ENCODE results near the gene GTF2B.
"Not testable (repeated sequence)": the region's sequence is repeated elsewhere in the genome, so short reads cannot be mapped to it uniquely, and the experiment has no call there.

The GTF2B gene, protein sequence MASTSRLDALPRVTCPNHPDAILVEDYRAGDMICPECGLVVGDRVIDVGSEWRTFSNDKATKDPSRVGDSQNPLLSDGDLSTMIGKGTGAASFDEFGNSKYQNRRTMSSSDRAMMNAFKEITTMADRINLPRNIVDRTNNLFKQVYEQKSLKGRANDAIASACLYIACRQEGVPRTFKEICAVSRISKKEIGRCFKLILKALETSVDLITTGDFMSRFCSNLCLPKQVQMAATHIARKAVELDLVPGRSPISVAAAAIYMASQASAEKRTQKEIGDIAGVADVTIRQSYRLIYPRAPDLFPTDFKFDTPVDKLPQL

DNA sequence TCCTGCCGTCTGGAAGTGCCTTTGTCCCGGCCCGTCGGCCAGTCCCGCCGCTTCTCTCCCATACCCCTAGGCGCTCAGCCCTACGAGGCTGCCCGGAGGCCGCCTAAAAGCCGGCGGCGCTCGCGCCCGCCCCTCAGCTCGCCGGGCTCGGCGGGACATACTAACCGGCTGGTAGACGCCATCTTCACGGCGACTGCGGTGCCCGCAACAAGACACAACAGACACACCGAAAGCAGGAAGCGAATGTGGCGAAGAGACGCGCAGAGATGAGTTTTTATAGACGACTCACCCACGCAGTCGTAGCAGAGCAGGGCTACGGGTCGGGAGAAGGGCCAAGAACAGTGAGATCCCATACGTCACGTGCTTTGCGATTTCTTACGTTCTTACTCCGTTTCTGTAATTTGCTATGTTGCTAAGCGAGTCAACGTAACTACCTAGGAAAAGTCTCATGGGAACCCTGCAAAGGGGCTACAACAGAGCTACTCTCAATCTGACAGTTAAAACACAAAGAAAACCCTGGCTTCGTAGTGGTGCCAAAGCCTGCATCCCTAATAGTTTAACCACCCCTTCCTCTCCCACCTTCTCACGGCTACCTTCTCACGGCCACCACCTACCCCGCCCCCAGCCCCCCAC lies at the start of gene GTF2B:
TSS of gene GTF2B (minus strand) at position 250 of the 633 bp plus-strand sequence. CDS start at position 182, 68 bp downstream.
- DNase-seq = peak; percentile 84 to 92

DNA sequence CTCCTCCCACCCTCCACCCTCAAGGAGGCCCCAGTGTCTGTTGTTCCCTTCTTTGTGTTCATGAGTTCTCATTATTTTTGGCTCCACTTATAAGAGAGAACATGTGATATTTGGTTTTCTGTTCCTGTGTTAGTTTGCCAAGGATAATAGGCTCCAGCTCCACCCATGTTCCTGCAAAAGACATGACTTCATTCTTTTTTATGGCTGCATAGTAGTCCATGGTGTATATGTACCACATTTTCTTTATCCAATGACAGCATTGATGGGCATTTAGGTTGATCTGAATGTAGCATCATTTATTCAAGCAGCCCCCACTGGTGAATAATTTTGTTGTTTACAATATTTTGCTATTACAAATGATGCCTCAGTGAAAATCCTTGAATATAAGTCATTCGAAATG lies 47.2 kb upstream of the GTF2B start:
- DNase-seq = not testable (repeated sequence)

DNA sequence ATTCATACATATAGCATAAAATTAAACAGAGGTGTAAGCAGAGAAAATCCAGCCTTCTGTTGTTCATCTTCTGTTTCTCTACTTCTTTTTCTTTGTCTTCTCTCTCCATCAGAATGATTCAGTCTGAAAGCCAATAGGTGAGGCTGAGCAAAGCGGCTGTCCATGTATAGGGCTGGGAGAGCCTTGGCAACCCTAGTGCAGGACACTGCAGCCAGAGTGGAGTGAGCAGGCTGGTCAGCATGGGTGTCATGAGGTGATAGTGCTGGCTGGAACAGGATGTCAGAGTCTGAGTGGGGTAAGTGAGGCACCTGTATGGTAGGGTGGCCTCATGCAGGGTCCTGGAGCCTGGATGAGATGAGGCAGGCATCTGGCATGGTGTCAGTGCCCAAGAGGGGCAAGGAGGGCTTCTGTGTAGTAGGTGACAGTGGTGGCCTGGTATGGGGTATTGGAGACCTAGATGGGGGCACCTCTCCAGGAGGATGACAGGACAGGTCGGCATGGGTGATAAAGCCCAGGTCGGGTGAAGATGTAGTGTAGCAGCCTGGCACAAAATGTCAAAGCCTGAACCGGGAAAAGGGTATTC lies 45.5 kb upstream of the GTF2B start:
- DNase-seq = no peak

DNA sequence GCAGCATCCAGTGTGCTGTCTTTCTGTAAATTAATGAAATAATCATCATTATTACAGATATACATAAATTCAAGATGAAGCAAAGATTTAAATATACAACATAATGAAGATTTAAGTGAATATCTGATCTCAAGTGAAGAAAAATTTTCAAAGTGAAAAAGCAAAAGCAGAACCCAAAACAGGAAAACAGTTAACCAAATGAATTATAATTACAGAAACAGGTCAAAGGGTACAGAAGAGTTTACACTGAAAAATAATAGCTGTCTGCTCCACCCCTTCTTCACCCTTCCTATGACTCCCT lies 44.8 kb upstream of the GTF2B start:
- no peak for DNase-seq

DNA sequence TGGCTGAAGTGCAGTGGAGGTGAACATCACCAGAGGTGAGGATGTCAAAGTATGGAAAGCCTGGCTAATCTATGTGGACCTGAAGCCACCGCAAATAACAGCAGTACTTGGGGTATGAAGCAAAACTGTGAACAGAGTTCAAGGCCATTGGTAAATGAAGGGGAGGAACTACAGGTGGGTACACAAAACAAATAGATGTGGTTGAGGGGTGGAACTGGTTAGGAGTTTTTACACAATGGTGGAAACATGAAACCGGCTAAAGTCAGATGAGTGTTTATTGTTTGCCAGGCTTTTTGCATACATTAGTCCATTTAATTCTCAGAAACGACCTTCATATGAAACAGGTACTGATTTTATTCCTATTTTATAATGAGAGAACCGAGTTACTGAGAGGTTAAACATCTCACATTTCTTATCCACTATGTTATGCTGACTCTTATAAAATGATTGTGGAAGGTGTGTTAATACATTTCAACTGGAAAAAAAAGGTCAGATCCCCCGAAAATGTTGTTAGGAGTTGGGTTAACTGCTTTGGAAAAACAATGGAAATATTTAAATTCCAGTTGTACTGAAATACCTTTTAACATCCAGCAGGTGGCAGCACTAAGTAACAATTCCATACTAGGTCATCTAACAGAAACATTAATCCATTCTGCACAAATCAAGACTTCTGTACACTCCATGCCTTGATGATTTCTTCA lies 44.3 kb upstream of the GTF2B start:
- DNase-seq = no peak

DNA sequence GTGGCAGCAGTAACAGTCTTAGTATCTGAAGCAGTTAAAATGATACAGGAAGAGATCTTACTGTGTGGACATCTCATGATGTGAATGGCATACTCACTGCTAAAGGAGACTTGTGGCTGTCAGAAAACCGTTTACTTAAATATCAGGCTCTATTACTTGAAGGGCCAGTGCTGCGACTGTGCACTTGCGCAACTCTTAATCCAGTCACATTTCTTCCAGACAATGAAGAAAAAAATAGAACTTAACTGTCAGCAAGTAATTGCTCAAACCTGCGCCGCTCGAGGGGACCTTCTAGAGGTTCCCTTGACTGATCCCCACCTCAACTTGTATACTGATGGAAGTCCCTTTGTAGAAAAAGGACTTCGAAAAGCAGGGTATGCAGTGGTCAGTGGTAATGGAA lies 38.8 kb upstream of the GTF2B start:
- not testable (repeated sequence) for DNase-seq

DNA sequence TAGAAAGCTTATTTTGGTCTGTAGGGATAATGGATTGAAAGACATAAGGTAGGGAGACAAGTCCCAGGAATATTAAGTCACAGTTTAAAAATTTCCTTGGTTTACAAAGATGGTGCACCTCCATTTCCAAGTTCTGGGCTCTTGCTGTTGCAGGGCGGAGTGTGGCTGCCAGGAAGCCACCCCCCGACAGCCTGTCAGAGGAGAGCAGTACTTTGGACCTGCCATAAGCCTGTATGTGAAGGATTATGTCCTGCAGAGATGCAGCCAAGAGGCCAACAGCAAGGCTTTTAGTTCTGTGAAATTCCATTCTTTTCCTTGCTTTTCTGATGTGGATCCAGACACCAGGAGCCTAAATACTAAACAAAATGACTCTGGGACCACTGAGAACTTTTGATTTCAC lies 31.9 kb upstream of the GTF2B start:
- no peak for DNase-seq

DNA sequence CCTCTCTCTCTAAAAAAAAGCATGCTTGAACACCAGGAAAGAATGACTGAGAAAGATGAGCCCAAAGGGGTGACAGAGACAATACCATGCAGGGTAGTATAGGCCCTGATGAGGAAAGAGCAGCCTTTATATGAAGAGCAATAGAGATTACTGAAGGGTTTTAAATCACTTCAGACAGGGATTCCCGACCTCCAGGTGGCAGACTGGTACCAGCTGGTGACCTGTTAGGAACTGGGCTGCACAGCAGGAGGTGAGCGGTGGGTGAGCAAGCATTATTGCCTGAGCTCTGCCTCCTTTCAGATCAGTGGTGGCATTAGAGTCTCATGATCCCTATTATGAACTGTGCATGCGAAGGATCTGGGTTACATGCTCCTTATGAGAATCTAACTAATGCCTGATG lies 30.8 kb upstream of the GTF2B start:
- DNase-seq = no peak

DNA sequence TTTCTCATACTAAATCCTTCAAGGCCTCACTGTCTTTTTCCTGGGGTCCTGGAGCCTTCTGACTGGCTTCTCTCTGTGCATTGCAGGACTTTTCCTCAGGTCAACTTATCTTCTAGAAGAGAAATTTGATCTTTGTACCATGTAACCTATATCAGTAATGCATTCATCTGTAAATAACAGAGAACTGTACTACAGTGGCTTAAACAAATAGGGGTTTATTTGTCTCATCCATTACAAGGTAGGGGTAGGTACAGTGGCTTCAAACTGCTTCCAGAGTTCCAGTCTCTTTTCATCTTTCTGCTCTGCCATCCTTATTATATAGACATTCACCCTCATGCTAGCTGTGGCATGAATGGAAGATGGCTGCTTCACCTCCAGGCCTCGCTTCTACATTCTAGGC lies 29.5 kb upstream of the GTF2B start:
- DNase-seq = no peak

DNA sequence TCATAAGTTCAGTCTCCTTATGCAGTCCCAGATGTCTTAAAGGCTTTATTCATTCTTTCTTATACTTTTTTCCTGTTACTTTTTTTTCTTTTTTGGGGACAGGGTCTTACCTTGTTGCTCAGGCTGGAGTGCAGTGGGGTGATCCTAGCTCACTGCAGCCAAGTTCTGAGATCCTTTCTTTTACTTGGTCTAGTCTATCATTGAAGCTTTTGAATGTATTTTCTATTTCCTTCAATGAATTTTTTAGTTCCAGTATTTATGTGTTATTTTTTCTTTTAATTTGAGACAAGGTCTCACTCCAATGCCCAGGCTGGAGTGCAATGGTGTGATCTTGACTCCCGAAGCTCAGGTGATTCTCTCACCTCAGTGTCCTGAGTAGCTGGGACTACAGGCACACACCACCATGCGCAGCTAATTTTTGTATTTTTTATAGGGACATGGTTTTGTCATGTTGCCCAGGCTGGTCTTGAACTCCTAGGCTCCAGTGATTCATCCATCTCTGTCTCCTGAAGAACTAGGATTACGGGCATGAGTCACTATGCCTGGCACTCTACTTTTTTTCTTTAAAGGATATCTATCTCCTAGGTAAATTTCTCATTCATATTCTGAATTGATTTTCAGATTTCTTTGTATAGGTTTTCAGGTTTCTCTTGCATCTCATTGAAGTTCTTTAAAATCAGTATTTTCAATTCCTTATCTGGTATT lies 26.1 kb upstream of the GTF2B start:
- DNase-seq = no peak

DNA sequence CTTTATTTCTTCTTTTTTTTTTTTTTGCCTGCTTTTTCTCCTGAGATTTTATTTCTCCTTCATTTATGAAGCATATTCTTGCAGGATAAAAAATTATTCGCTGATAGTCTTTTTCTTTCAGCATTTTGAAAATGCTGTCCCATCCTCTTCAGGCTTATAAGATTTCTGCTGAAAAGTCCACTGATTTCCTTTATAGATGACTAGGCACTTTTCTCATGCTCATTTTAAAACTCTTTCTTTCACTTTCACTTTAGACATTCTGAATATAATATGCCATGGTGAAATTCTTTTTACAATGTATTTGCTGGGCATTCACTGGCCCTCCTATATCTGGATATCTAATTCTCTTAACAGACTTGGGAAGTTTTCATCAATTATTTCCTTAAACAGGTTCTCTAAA lies 25.5 kb upstream of the GTF2B start:
- DNase-seq = no peak

DNA sequence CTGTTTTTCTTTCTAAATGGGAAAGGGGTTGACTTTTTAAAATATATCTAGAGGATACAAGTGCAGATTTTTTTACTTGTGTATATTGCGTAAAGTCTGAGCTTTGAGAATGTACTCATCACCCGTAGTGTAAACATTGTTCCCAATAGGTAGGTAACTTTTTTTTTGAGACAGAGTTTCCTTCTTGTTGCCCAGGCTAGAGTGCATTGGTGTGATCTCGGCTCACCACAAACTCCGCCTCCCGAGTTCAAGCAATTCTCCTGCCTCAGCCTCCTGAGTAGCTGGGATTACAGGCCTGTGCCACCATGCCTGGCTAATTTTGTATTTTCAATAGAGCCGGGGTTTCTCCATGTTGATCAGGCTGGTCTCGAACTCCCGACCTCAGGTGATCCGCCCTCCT lies 20.4 kb upstream of the GTF2B start:
- DNase-seq = not testable (repeated sequence)

DNA sequence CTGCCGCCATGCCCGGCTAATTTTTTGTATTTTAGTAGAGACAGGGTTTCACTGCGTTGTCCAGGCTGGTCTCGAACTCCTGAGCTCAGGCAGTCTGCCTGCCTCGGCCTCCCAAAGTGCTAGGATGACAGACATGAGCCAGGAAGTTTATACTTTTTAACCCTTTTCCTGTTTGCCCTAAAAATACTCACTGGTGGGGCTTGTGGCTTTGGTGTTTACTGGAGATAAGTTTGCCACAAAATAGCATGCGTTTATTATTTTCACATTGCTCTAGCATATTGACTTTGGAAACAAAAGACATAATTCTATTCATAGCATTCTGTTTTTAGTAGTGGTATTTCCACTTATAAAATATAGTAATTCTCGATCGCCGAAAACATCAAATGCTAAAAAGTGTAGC lies 19.8 kb upstream of the GTF2B start:
- DNase-seq = no peak

DNA sequence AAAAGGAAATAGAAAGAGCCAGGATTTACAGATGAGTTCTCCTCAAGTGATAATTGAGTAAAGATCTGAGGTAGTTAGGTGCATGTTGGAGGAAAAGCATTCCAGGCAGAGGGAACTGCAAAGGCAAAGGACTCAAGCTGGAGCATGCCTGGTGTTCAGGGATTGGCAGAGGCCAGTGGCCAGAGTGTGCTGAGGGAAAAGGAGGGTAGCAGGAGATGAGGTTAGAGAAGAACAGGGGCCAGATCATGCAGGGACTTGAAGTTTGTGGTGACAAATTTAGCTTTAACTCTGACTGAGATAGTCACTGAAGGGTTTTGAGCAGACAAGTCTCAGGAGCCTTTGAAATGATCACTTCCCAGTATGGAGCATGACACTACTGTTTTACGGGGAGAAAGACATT lies 19.0 kb upstream of the GTF2B start:
- DNase-seq = no peak

DNA sequence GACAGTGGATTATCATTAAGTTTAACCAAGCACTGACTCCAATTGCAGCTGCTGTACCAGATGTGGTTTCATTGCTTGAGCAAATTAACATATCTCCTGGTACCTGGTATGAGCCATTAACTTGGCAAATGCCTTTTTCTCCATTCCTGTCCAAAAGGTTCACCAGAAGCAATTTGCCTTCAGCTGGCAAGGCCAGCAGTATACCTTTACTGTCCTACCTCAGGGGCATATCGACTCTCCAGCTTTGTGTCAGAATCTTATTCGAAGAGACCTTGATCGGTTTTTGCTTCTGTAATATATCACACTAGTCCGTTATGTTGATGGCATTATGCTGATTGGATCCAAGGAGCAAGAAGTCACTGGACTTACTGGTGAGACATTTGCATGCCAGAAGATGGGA lies 9.5 kb upstream of the GTF2B start:
- DNase-seq = no peak

DNA sequence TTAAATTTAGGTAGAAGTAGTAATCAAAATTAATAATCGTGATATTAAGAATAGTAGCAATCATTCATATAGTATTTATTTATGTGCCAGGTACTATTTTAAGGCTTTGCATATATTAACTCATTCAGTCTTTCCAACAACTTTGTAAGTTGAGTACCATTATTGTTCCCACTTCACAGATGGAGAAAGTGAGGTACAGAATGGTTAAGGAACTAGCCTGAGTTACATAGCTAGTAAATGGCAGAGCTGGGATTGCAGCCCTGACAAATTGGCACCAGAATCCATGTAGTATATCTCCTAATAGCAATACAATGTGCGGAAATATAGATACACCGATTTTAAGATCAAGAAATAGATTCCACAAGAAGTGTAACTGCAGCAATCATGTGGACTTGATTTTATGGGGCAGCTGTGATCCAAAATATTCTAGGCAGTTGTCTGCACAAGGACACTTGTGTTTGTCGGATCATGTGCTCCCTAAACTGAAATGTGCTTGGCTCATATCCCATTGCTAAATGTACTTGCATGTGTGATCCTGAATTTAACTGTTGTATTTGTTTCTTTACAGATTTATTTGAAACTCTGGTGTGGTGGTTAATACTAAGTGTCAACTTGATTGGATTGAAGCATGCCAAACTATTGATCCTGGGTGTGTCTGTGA lies 5.8 kb upstream of the GTF2B start:
- no peak for DNase-seq

DNA sequence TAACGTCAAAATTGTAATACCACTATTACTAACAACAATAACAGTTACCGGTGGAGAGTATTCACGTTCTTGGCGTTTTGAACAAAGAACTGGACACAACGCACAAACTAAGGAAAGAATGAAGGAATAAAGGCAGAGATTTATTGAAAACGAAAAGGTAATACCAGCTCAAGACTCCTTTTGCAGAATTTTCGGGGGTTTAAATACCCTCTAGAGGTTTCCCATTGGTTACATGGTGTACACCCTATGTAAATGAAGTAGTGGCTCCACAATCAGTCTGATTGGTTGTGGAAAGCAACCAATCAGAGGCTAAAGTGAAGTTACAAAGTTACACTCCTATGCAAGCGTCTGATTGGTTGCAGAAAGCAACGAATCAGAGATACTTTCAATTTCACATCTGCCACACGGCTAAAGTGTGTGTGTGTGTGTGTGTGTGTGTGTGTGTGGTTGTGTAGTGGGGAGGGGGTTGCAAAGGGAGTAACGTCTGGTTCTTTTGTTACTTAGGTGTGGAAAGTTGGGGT lies 1.1 kb upstream of the GTF2B start:
- DNase-seq = no peak

DNA sequence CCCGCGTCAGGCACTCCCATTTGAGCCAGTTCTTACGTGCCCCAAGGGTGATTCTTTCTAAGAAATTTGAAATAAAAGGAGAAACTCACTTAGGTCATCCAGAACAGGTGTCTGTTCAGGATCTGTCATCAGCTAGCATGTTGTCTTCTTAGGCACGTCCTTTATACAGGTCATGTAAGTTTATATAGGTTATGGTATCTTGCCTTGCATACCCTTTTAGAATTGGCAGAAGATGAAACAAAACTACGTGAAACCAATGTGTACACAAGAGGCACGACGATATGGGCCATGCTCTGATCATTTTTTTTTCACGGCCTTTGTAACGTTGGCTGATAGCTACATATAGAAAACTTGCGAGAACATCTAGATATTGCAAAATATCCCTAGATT lies 579 bp upstream of the GTF2B start:
- no peak for DNase-seq

DNA sequence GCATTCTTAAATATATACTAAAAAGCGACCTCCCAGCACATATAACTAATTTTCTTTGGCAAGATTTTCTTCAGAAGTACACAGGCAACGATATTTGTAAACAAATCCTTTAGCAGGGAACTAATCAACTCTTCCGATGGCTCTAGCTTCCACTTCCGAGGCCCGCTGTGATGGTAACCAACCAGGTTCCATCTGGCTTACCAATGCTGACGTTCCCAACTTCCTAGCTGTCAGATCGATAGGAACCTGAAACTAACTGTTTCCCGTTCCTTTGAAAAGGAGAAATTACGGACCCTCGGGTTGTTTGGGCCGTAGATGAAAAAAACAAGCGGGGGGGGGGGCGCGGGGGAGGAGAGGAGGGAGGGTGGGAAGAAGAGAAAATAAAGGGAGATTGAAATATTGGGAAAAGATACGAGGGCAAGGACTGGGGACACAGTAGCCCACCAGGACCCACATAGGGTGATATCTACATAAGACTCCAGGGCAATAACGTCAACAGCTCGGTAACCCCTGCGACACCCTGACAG lies 513 bp downstream of the GTF2B start:
- DNase-seq = peak; percentile 7 to 22

DNA sequence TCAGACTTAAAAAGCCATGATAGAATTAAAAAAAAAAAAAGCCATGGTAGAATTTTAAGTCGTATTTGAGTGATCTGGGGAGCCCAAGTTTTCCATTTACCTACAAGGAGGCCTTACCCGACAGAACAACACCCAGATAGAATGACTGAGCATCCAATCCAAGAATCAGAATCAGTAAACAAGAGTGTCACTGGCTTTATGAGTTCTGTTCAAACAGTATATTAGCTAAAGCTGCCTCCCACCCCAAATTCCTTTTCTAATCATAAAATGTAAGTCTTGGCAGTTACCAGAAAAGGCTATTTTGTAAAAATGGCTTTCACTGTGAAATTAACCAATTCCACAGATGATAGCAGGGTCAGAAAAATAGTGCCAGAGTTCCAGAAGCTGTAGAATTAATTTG lies 1.2 kb downstream of the GTF2B start:
- DNase-seq = no peak

DNA sequence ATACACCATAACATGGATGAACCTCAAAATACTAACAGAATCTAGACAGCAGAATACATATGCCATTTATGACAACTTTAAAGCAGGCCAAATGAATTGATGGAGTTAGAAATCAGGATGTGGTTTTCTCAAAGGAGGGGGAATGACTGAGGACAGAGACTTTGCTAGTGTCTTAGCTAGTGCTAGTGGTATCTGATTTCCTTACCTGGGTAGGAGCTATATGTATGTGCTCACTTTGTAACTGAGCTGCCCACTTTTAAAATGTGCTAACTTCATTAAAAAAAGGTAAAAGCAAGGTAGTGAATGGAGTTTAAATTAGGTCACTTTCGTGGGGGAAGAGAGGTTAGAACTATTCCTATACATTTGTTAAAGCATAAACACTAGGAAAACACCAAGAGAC lies 2.6 kb downstream of the GTF2B start:
- DNase-seq = no peak

DNA sequence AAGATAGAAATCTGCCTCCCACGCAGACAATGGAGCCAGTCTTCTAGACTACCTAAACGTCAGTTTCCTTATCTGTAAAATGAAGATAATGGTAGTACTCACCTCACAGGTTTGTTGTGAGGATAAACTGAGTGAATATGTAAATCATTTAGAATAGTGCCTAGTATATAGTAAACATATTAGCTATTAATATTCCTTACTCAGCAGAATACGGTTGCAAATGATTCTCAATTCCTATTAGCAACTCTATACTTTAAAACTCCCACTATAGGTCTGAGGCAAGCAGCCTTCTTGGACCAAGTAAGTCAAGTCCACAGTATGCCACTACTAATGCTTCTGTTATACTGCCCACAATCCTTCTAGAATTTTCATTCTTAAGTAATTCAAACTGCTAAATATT lies 5.4 kb downstream of the GTF2B start:
- no peak for DNase-seq

All from stimulated activated CD4-positive, alpha-beta T cell treated with anti-CD3 and anti-CD28 coated beads, Interleukin-4, amount 100 ng/mL, for 4 hours (primary cell).